GM12875 (cell line): ENCODE data around the gene AP2S1.

Experiments
- H3K4me3 ChIP-seq: one replicate; pipeline ENCODE4 v1.5.1; 2011; ENCODE audit warnings: low read depth, low read length, control low read depth
- TF ChIP-seq, protein P1 (sequence below): IDR thresholded peaks from 2 replicates; pipeline ENCODE4 v1.5.1; 2011; ENCODE audit warnings: low read depth, mild to moderate bottlenecking, control low read depth, inconsistent platforms, low read length, moderate library complexity, borderline replicate concordance; ENCODE audit not compliant: insufficient read depth

Gene AP2S1

DNA sequence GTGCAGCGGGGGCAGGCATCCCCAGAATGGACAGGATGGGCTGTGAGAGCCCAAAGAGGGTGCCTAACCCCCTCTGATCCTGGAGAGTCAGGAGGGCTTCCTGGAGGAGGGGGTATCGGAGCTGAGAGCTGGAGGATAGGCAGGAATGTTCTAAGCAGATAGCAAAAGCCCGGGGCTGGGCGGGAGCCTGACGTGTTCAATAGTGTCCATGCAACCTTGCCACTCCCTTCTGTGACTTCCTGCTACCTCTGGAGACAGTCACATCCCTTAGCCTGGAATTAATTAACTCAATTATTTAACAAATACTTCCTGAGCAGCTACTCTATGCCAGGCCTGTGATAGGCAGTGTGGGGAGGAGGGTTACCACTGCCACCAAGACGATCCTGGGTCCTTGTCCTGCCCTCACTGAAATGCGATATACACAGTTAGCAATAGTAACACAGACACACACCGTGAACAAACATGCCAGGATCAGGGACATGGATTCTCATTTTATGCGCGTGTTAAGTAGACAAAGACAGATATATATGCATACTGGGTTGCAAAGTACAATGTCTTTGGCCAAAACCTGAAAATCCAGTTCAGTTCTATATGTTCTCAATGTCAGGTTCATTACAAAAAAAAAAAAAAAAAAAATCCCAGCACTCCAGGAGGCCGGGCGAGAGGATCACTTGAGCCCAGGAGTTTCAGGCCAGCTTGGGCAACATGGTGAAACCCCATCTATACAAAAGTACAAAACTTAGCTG, 10.7 kb downstream of the AP2S1 start:
- TF ChIP-seq, protein P1, sequence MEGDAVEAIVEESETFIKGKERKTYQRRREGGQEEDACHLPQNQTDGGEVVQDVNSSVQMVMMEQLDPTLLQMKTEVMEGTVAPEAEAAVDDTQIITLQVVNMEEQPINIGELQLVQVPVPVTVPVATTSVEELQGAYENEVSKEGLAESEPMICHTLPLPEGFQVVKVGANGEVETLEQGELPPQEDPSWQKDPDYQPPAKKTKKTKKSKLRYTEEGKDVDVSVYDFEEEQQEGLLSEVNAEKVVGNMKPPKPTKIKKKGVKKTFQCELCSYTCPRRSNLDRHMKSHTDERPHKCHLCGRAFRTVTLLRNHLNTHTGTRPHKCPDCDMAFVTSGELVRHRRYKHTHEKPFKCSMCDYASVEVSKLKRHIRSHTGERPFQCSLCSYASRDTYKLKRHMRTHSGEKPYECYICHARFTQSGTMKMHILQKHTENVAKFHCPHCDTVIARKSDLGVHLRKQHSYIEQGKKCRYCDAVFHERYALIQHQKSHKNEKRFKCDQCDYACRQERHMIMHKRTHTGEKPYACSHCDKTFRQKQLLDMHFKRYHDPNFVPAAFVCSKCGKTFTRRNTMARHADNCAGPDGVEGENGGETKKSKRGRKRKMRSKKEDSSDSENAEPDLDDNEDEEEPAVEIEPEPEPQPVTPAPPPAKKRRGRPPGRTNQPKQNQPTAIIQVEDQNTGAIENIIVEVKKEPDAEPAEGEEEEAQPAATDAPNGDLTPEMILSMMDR = no peak

DNA sequence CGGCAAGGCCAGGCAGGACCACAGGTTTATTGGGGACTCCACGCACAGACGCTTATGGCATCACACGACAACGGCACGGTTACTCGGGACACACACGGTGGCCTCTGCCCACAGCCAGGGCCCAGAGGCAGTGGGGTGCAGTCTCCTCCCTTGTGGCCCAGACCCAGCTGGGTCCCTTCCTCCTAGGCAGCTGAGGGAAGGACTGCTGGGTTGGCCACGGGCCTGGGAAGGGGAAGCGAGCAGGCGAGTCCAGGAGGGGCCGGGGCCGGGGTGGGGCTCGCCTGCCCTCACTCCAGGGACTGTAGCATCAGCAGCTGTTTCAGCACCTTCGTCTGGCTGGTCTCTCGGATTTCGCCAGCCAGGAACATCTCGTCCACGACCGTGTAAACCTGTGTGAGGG, 12.5 kb downstream of the AP2S1 start:
- H3K4me3 ChIP-seq = no peak overlapping the region

More for the DNA sequence above, 10.7 kb downstream of the AP2S1 start:
- no peak overlapping the region for H3K4me3 ChIP-seq

GRCh38 chr19:46834984-46835383, 15.7 kb downstream of the AP2S1 start:
- H3K4me3 ChIP-seq = no peak overlapping the region

More for the DNA sequence above, 12.5 kb downstream of the AP2S1 start:
- TF ChIP-seq, protein P1 = no peak

GRCh38 chr19:46834121-46834520, 16.5 kb downstream of the AP2S1 start:
- no peak overlapping the region for H3K4me3 ChIP-seq
- TF ChIP-seq, protein P1 = no peak

More at GRCh38 chr19:46834984-46835383, 15.7 kb downstream of the AP2S1 start:
- TF ChIP-seq, protein P1 = no peak

GRCh38 chr19:46830864-46831263, 19.8 kb downstream of the AP2S1 start:
- TF ChIP-seq, protein P1 = no peak
- H3K4me3 ChIP-seq = no peak overlapping the region

- TF ChIP-seq, protein P1 = no peak
- H3K4me3 ChIP-seq = no peak overlapping the region
Observed at GRCh38 chr19:46828484-46828883, 22.2 kb downstream of the AP2S1 start.

DNA sequence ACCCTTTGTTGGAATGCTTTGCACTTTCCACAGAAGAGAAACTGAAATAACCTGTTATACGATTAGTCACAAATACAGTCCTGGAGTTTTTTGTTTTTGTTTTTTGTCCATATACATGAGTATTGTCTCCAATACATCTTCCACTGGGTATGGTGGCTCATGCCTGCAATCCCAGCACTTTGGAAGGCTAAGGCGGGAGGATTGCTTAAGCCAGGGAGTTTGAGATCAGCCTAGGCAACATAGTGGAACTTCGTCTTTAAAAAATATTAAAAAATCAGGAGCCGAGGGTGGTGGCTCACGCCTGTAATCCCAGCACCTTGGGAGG, 25.0 kb downstream of the AP2S1 start:
- no peak overlapping the region for H3K4me3 ChIP-seq
- TF ChIP-seq, protein P1 = no peak
